GM19324 (cell line): ENCODE results near the gene ATP11B.

ENCODE experiments used
- ATAC-seq: cut with Tn5 transposase; IDR thresholded peaks from one replicate; pipeline ENCODE4 v1.9.1; 2021; ENCODE audit warnings: mild to moderate bottlenecking, moderate library complexity; ENCODE audit not compliant: unreplicated experiment, low FRiP score

ATP11B gene

DNA sequence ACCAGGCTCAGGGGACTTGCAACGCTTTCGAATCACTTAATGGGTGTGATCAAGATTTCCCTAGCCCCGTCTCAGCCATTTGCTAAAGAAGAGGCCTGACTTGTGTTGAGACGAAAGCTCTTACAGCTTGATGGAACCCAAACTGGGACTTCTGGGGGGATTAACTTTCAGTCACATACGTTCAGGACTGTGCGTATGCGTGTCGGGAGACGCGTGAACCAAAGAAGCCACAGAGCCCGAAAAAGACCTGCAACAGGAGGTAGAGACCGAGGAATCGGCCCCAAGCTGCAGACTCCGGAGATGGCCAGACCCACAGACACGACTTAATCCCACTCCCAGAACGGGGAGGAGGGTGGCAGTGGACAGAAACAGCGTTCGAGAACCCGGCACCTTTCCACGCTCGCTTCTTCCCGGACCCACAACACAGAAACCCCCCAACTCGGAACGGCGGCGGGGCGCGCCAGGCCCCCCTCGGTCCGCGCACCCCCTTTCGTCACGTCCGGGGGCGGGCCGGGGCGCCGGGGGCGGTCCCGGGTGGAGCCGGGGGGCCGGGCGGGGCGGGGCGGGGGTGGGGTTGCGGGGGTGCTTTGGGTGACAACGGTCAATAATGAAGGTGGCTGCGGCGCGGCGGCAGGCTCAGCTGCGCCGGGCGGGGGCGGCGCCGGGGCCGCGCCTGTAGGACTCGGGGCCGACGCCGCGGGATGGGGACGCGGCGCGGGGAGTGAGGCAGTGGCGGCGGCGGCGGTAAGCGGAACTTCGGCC, at the start of gene ATP11B:
Gene ATP11B (plus strand): TSS at position 604 of the 762 bp plus-strand sequence. CDS start 256 bp downstream, outside the sequence.
- peak; percentile 84 for ATAC-seq

DNA sequence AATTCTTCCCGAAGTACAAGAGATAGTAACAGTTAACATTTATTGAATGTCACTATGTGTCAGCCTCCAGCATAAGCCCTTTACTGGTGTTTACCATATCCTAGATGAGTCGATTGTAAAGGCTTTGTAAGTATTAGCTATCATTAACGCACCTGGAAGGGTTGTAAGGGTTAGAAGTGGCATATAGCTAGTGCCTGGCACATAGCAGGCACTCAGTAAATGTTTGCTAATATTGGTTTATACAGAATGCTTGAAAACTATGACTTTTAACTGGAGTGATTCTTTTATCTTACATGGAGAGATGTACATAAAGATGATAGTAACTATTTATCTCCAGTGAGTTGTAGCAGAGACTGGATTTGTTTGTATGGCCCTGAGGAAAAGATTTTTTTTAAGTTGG, 46.3 kb upstream of the ATP11B start:
- no peak for ATAC-seq

DNA sequence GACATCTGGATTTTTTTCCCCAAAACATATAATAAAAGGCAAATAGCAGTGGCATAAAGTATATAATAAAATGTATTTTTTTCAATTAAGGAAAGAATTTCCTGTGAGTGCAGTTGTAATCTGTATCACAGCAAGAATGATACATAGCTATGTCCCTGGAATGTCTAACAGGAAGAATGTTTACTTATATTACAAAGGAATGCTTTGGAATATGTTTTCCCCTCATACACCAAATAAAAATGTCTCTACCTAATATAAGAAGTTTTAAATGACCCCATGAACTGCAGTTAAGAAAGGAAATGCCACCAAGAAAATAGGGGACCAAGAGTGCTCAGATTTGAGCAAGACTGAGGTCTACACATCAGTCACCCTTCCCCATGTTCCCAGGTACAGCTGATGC, 38.0 kb upstream of the ATP11B start:
- no peak for ATAC-seq

DNA sequence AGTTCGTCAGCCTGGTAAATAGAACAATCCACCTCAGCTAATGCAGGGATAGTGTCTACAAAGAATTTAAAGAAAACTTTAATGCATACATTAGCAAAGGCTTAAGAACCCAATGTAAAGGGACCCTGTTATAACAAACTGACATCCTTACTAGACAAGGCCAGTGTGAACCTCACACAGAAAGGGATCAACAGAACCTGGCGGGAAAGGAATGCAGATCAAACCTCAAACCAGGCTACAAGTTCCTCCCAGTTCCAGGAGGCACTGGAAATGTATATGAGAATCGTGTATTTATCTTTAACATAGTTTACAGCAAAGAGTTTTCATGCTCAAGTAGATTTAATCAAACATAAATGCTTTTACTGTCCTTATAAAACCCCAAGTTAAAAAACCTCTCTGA, 37.6 kb upstream of the ATP11B start:
- ATAC-seq = no peak

DNA sequence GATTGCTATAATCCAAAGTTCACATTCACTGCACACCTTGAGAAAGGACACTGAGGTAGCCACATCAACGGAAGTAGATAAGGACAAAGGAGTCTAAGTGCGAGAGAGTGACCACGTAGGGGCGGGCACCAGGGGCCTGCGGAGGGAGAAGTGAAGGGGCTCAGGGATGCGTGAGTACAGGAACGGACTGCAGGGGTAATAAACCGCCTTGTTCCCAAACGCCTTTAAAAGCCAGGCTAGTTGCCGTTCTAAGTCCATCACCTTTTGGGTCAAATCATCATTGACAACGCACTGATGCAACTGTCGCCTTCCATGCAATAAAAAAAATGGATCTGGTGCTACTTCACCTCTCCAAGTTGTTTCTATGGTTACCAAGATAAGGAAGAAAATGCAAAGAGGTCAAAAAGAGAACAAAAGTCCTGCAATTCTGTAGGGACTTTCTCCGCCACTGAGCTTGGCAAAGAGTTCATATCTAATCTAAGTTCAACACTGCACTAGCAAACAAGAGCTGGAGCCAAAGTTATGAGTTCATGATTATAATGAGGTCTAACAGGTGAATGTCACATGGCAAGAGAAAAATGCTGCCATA, 32.6 kb upstream of the ATP11B start:
- no peak for ATAC-seq

DNA sequence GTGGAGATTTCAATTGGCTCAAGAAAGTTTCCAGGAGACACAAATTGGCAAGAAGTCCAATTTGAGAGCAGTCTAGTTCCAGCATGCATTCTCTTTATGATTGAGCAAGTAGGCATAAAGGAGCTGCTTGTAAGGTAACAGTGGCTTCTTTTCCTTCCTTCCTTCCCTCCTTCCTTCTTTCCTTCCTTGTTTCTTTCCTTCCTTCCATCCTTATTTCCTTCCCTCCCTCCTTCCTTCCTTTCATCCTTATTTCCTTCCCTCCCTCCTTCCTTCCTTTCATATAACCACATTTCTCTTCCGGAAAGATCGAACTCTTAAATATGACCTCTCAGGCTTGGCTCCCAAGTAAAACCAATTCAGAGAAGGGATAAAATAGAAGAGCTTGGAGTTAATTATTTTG, 29.4 kb upstream of the ATP11B start:
- ATAC-seq = no peak

DNA sequence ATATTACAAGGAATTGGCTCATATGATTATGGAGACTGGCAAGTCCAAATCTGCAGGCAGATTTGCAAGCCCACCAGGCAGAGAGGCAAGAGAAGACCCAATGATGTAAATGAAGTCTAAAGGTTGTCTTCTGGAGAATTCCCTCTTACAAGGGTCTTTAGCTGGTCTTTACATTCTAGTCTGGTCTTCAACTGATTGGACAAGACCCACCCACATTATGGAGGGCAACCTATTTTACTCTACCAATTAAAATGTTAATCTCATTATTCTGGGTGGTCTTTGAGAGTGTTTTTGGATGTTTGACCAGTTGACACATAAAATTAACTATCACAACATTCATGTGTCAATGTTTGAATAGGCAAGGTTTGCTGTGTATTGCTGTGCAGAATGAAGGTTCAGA, 28.0 kb upstream of the ATP11B start:
- no peak for ATAC-seq

DNA sequence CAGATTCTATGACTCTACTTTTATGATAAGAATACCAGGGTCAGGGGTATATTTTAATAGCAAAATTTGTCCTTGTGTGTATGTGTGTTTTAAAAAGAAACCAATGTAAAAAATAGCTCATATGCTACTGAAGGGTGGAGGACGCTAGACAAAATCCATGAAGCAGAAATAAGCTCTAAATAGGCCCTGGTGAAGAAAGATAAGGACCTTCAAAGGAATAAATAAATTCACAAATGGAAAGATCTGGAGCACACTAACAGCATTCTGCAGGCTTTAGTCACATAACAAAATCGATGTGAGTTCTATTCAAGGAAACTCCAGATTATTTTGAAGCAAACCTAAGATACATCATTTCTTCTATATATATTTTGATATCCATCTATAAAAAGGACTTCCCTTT, 27.2 kb upstream of the ATP11B start:
- no peak for ATAC-seq

DNA sequence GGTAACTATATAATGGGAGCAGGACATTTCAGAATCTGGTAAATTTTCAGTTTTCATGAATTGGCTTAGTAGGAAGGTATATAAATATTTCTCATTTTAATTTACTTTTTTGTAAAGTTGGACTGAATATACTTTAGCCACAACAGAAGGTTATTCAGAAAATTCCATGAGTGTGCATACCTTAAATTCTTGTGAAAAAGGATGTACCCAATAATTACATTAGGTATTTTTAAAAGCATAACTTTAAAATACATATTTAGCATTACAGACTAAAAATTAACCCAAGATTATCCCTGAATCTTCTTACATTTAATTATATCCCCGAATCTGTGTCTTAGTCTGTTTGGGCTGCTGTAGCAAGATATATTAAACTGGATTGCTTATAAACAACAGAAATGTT, 24.9 kb upstream of the ATP11B start:
- ATAC-seq = no peak

DNA sequence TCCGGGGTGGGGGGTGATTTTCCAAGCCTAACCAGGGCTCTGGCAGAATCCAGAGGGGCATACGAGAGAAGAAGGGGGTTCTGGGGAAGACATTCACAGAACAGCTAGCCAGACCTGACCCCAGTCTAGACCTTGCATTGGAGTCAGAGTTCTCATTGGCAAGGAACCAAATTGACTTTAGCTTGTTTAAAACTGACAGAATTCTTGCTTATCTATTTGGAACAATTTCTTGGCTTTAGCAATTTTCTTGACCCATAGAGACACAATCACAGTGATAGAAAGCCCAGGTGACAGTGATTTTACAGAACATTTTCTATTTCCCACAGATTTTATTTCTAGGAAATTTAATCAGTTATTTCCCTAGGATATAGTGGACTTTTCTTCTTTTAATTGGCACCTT, 23.6 kb upstream of the ATP11B start:
- no peak for ATAC-seq

DNA sequence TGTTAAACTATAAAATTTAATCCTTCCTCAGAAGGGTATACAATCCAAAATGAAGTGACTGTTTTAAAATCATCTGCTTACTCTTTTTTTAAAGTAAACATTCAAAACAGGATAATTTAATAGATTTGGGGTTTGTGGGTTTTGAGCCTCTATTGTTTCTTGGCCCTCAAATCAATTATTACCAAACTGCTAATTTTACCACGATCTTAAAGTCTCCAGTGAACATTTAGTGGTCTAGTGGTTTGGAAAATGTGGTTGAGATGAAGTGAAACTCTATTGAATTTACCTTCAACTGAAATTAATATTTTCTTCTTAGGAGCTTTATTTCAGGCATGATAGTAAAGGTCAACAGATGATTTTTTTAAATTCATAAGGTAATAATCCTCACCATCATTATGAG, 11.2 kb upstream of the ATP11B start:
- no peak for ATAC-seq

DNA sequence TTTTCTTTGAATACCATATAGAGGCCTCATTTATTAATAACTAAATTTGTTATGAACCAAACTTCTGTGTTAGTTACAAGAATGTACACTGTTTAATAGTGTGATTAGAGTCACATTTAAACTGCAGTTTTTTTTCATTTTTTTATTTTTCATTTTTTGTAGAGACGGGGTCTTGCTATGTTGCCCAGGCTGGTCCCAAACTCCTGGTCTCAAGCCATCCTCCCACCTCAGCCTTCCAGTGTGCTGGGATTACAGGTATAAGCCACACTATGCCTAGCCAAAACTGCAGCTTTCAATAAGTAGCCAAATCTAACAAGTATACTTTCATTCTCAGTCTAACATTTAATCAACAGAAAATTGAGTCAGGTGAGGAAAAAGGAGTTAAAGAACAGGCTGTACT, 10.2 kb upstream of the ATP11B start:
- ATAC-seq = no peak

DNA sequence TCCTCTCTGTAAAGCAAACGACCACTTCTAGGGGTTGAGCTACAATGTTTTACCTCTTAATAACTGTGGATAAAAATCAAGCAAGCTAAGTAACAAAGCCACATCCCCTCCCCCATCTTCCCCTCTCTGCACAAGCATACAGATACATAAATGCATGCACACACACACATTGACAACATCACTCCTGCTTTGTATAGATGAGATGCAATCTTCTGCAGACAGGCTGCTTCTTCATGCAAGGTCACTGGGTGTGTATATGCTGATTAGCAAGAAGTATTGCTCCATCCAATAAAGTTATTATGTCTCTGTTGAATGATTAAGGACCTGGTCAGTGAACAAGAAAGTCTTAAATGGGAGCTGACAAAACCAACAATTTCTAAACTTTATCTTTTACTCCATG, 8.8 kb upstream of the ATP11B start:
- ATAC-seq = no peak

DNA sequence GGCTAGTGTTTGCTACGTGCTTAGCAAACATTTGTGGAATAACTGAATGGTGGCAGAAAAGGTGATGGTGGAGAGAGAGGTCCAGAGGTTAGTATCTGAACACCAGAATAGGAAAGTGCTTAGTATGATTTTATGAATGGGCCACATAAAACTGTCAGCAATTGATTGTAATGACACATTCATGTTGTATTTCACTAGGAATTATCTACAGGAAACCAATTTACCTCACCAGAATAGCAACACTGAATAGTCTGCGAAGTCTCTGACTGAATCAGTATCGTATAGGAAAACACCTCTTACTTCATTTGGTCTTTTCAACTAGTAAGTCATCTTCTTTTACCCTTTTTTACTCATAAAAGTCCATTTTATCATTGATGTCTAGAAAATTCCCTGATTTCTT, 8.2 kb upstream of the ATP11B start:
- no peak for ATAC-seq

DNA sequence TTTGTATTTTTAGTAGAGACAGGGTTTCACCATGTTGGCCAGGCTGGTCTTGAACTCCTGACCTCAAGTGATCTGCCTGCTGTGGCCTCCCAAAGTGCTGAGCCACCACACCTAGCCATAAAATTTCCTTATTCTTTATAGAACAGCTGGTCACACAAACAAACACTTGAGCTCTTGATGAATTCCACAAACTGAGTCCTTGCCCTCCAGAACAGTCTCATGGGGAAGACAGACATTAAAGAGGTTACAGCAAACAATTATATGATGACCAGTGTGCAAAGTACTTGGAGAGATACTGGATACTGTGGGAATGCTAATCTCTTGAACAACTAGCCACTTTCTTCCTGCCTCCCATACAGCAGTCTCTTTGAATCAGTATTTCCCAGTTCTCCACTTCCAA, 7.5 kb upstream of the ATP11B start:
- ATAC-seq = no peak

DNA sequence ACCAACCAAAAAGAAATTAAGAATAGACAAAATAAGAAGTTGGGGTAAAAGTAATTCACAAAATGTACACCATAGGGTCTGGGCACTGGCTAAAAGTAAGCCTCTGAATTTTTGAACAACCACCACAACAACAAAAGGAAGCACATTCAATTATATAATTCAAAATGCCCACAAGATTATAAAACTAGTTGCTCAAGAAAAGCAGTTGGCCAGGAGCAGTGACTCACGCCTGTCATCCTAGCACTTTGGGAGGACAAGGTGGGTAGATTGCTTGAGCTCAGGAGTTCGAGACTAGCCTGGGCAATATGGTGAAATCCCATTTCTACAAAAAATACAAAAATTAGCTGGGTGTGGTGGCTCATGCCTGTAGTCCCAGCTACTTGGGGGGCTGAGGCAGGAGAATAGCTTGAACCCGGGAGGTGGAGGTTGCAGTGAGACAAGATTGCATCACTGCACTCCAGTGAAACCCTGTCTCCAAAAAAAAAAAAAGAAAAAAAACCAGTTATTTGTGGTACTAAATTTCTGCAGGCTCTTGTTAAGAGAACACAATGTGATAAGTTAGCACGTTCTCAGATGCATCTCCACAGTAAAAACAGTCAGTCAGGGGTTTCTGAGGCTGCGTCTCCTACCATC, 6.6 kb upstream of the ATP11B start:
- ATAC-seq = no peak

DNA sequence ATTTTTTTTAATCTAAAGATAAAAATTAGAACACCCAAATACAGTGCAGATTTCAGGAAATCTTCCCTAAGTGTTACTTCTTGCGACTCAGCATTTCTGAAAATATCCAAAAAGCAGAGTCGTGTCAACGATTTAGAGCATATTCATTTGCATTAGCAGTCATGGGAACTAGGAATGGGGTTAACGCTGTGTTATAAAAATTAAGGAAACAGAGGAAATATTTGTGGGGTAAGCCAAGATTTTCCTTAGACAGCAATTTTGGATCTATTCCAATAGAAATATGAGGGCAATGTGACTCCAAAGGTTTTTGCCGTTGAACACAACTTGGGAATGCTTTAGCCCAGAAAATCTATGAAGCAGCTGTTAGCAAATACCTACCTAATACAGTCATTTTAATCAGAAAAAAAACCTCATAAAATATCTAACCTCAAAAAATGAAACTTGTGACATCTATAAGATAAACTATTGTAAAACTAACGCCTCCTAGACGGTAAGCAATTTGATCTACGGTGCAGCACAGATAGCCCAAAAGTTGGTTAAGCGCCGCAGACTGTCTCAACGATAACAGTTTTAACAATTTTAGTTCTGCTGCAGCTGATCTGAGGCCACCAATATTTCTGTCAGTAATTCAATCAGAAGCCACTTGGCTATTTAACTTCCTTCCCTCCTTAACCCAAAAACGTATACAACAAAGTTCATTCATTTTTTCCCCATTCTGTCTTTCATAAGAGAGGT, 5.8 kb upstream of the ATP11B start:
- no peak for ATAC-seq

DNA sequence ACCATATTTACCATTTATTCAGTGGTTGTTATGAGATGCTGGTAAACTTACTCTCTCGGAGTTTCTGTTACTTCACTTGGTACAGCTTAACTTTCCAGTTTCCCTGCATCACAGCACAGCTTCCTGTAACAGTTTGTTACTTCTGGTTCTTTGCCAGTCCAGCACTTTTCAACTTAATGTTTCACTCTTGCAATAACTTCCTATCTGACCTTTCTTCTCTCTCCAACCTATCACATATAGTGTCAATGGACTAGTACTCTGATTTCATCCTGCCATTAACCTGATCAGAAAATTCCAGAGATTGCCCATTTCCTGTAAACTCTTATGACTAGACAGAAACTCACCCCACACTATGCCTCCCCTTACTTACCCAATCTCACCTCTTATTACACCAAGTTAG, 3.9 kb upstream of the ATP11B start:
- ATAC-seq = no peak

DNA sequence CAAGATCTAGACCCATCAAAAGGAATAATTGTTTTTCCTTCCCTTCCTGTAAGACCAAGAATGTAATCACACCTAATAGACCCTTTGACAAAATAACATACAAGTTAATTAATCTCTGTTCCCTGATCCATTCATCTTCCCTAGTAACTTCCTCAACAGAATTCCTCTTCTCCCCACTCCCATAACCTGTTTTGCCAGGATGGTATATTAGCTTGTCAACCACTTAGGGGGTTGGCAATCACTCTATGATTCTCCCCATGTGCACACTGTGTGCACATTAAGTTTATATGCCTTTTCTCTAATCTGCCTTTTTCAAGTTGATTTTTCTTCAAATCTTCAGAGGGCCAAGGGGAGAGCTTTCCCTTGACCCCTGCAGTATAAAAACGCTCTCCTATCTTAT, 2.7 kb upstream of the ATP11B start:
- no peak for ATAC-seq

DNA sequence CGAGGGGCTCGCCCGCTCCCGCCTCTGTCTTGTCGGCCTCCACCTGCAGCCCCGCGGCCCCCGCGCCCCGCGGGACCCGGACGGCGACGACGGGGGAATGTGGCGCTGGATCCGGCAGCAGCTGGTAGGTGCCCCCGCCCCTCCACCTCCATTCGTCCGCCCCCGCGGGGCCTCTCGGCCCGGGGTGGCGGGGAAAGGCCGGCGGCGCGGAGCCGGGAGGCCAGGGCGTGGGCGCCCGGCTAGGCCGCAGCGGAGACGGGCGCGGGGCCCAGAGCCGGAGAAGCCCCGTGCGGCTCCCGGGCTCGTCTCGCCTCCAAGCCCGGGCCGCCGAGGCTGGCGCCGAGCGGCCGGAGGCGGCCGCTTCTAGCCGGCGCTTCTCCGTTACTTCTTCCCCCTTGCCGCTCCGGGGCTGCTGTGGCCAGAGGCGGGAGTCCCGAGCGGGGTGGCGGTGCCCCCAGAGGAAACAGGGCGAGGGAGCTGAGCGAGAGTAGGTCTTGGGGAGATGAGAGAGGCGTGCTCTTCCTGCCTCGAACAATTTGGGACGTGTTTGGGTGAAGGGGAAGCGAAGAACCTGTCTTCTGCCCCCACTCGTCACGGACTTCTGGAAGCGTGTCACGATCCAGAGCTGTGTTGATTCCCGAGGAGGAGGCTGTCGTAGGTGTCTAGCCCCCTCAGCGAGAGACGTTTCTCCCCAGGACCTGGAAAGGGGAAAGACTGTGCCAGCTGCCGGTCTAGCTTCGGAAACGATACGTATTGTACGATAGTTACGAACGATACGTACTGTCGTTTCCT, 555 bp downstream of the ATP11B start:
- peak; percentile 48 for ATAC-seq
